ENCODE results near the gene UQCR10.

Gene UQCR10

GRCh38 chr22:29806196-29806595, 39.0 kb downstream of the UQCR10 start:
- DNase-seq (ENCODE audit: insufficient read length) (no peak), FAIRE-seq (no peak)
- TF ChIP-seq TAF1 (IDR thresholded peaks at IDR 0.05; ENCODE audit: borderline replicate concordance, low read depth, low read length): no peak
- no peak for TF ChIP-seq POLR2AphosphoS5 (IDR thresholded peaks at IDR 0.05; ENCODE audit: low read depth, low read length)
- TF ChIP-seq POLR2A (IDR thresholded peaks at IDR 0.05; ENCODE audit: low read depth, low read length): no peak

GRCh38 chr22:29810216-29810615, 43.0 kb downstream of the UQCR10 start:
- TF ChIP-seq TAF1 (IDR thresholded peaks at IDR 0.05; ENCODE audit: borderline replicate concordance, low read depth, low read length): no peak
- TF ChIP-seq POLR2A (IDR thresholded peaks at IDR 0.05; ENCODE audit: low read depth, low read length): no peak
- no peak for TF ChIP-seq POLR2AphosphoS5 (IDR thresholded peaks at IDR 0.05; ENCODE audit: low read depth, low read length)
- no peak for FAIRE-seq
- DNase-seq (ENCODE audit: insufficient read length): no peak

- no peak for TF ChIP-seq POLR2AphosphoS5 (IDR thresholded peaks at IDR 0.05; ENCODE audit: low read depth, low read length)
- TF ChIP-seq TAF1 (IDR thresholded peaks at IDR 0.05; ENCODE audit: borderline replicate concordance, low read depth, low read length): no peak
- TF ChIP-seq POLR2A (IDR thresholded peaks at IDR 0.05; ENCODE audit: low read depth, low read length): no peak
- no peak for FAIRE-seq
- no peak for DNase-seq (ENCODE audit: insufficient read length)
Measured at GRCh38 chr22:29811377-29811776, 44.2 kb downstream of the UQCR10 start.

GRCh38 chr22:29813126-29813525, 46.0 kb downstream of the UQCR10 start:
- no peak for DNase-seq (ENCODE audit: insufficient read length)
- FAIRE-seq: no peak
- no peak for TF ChIP-seq POLR2A (IDR thresholded peaks at IDR 0.05; ENCODE audit: low read depth, low read length)
- no peak for TF ChIP-seq POLR2AphosphoS5 (IDR thresholded peaks at IDR 0.05; ENCODE audit: low read depth, low read length)
- no peak for TF ChIP-seq TAF1 (IDR thresholded peaks at IDR 0.05; ENCODE audit: borderline replicate concordance, low read depth, low read length)

- TF ChIP-seq TAF1 (IDR thresholded peaks at IDR 0.05; ENCODE audit: borderline replicate concordance, low read depth, low read length): no peak
- no peak for TF ChIP-seq POLR2AphosphoS5 (IDR thresholded peaks at IDR 0.05; ENCODE audit: low read depth, low read length)
- no peak for TF ChIP-seq POLR2A (IDR thresholded peaks at IDR 0.05; ENCODE audit: low read depth, low read length)
- DNase-seq (ENCODE audit: insufficient read length) (no peak), FAIRE-seq (no peak)
Measured at GRCh38 chr22:29813563-29813962, 46.4 kb downstream of the UQCR10 start.

- no peak for FAIRE-seq
- TF ChIP-seq TAF1 (IDR thresholded peaks at IDR 0.05; ENCODE audit: borderline replicate concordance, low read depth, low read length): no peak
- no peak for TF ChIP-seq POLR2AphosphoS5 (IDR thresholded peaks at IDR 0.05; ENCODE audit: low read depth, low read length)
- no peak for TF ChIP-seq POLR2A (IDR thresholded peaks at IDR 0.05; ENCODE audit: low read depth, low read length)
- no peak for DNase-seq (ENCODE audit: insufficient read length)
Measured at GRCh38 chr22:29814003-29814402, 46.8 kb downstream of the UQCR10 start.

- FAIRE-seq: no peak
- TF ChIP-seq POLR2A (IDR thresholded peaks at IDR 0.05; ENCODE audit: low read depth, low read length): no peak
- TF ChIP-seq TAF1 (IDR thresholded peaks at IDR 0.05; ENCODE audit: borderline replicate concordance, low read depth, low read length): no peak
- TF ChIP-seq POLR2AphosphoS5 (IDR thresholded peaks at IDR 0.05; ENCODE audit: low read depth, low read length): no peak
Measured at GRCh38 chr22:29815580-29815979, 48.4 kb downstream of the UQCR10 start.

GRCh38 chr22:29816128-29816527, 49.0 kb downstream of the UQCR10 start:
- FAIRE-seq: no peak
- TF ChIP-seq POLR2A (IDR thresholded peaks at IDR 0.05; ENCODE audit: low read depth, low read length) (no peak), POLR2AphosphoS5 (IDR thresholded peaks at IDR 0.05; ENCODE audit: low read depth, low read length) (no peak), TAF1 (IDR thresholded peaks at IDR 0.05; ENCODE audit: borderline replicate concordance, low read depth, low read length) (no peak)
- DNase-seq (ENCODE audit: insufficient read length): no peak

More at GRCh38 chr22:29815580-29815979, 48.4 kb downstream of the UQCR10 start:
- no peak for DNase-seq (ENCODE audit: insufficient read length)

- TF ChIP-seq TAF1 (IDR thresholded peaks at IDR 0.05; ENCODE audit: borderline replicate concordance, low read depth, low read length): no peak
- TF ChIP-seq POLR2A (IDR thresholded peaks at IDR 0.05; ENCODE audit: low read depth, low read length): no peak
- TF ChIP-seq POLR2AphosphoS5 (IDR thresholded peaks at IDR 0.05; ENCODE audit: low read depth, low read length): no peak
- FAIRE-seq (no peak), DNase-seq (ENCODE audit: insufficient read length) (no peak)
Measured at GRCh38 chr22:29816539-29816938, 49.4 kb downstream of the UQCR10 start.

- no peak for TF ChIP-seq TAF1 (IDR thresholded peaks at IDR 0.05; ENCODE audit: borderline replicate concordance, low read depth, low read length)
- no peak for TF ChIP-seq POLR2A (IDR thresholded peaks at IDR 0.05; ENCODE audit: low read depth, low read length)
- no peak for TF ChIP-seq POLR2AphosphoS5 (IDR thresholded peaks at IDR 0.05; ENCODE audit: low read depth, low read length)
- DNase-seq (ENCODE audit: insufficient read length): no peak
- FAIRE-seq: no peak
Measured at GRCh38 chr22:29816980-29817379, 49.8 kb downstream of the UQCR10 start.

- FAIRE-seq: no peak
- no peak for DNase-seq (ENCODE audit: insufficient read length)
- TF ChIP-seq TAF1 (IDR thresholded peaks at IDR 0.05; ENCODE audit: borderline replicate concordance, low read depth, low read length) (no peak), POLR2A (IDR thresholded peaks at IDR 0.05; ENCODE audit: low read depth, low read length) (no peak), POLR2AphosphoS5 (IDR thresholded peaks at IDR 0.05; ENCODE audit: low read depth, low read length) (no peak)
Measured at GRCh38 chr22:29817724-29818123, 50.6 kb downstream of the UQCR10 start.

- DNase-seq (ENCODE audit: insufficient read length) (no peak), FAIRE-seq (no peak)
- TF ChIP-seq TAF1 (IDR thresholded peaks at IDR 0.05; ENCODE audit: borderline replicate concordance, low read depth, low read length) (no peak), POLR2A (IDR thresholded peaks at IDR 0.05; ENCODE audit: low read depth, low read length) (no peak), POLR2AphosphoS5 (IDR thresholded peaks at IDR 0.05; ENCODE audit: low read depth, low read length) (no peak)
Measured at GRCh38 chr22:29819501-29819900, 52.3 kb downstream of the UQCR10 start.
